ENCODE results near the gene TMEM132E. TPM values are rescaled to one million over a fixed set of nuclear protein-coding genes. Genes with fewer than 3 reads are reported as not detected.

TMEM132E gene
- total RNA-seq, 1 experiment from 2014 or later = not detected

Other genes starting within 250 kb of the TMEM132E start
- gene CCL13, start 223.1 kb upstream of the TMEM132E start, total RNA-seq (2014; rRNA removed; shearing (Covaris generic)) = not detected in 2 replicates
- gene CCL1, start 216.3 kb upstream of the TMEM132E start, total RNA-seq (2014; rRNA removed; shearing (Covaris generic)) = not detected in 2 replicates